Medulla oblongata (tissue), 1 donor: ENCODE data around the gene ZNF181.
"Not testable (repeated sequence)": the region's sequence is repeated elsewhere in the genome, so short reads cannot be mapped to it uniquely, and the experiment has no call there.

Experiments used
- DNase-seq: peaks from one replicate; pipeline ENCODE4 v3.0.0-alpha.2; 2015; ENCODE audit errors: extremely low spot score

Gene ZNF181

GRCh38 chr19:34733746-34734536 is at the start of gene ZNF181:
Gene ZNF181 (plus strand): TSS chr19:34734243. CDS start chr19:34735038, 795 bp downstream.
- DNase-seq, result peak; percentile 95

- DNase-seq, result not testable (repeated sequence)
These were observed 48.8 kb upstream of the ZNF181 start for GRCh38 chr19:34685266-34685665.

- no peak for DNase-seq
These were observed 47.6 kb upstream of the ZNF181 start for GRCh38 chr19:34686455-34686854.

- no peak for DNase-seq
These were observed 46.7 kb upstream of the ZNF181 start for GRCh38 chr19:34687348-34687747.

GRCh38 chr19:34688592-34688991 is 45.5 kb upstream of the ZNF181 start:
- no peak for DNase-seq

GRCh38 chr19:34690372-34690771 is 43.7 kb upstream of the ZNF181 start:
- DNase-seq, result no peak

GRCh38 chr19:34692549-34692948 is 41.5 kb upstream of the ZNF181 start:
- DNase-seq, result no peak

DNA sequence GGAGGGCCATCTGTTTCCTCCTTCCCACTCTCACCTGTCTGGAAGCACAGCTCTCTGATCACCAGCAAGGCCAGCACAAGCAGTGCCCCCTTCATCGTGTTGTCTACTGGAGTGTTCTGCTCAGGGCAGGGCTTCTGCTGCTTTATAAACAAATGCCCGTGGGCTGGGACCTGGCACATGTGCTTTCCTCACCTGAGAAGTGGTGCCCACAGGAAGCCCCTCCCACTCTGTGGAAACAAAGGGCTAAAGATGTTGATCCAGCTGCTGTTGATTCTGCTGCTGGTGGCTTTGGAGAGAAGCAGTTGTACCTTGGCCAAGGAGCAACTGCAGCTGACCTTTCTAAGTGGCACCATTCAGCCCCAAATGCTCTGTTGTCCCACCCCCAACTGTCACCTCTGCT is 26.4 kb upstream of the ZNF181 start:
- DNase-seq, result no peak

DNA sequence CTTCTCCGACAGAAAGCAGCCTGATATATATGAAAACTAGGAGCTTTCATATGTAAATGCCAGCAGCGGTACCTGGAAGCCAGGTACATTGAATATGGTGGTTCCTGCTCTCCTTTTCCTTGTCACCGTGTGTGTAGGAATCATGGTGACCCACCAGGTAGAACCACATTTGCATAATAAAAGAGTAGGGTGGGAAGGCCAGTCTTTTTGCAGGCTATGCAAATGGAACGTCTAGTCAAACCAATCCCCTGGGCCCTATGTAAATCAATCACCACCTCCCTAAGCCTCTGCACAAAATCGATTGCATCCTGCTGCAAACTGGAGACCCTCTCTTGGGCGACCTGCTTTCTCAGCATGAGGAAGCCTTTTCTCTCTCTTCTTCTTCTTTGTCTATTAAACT is 22.2 kb upstream of the ZNF181 start:
- DNase-seq, result no peak

- peak; percentile 90 for DNase-seq
These were observed 21.4 kb upstream of the ZNF181 start for GRCh38 chr19:34712395-34713261.

DNA sequence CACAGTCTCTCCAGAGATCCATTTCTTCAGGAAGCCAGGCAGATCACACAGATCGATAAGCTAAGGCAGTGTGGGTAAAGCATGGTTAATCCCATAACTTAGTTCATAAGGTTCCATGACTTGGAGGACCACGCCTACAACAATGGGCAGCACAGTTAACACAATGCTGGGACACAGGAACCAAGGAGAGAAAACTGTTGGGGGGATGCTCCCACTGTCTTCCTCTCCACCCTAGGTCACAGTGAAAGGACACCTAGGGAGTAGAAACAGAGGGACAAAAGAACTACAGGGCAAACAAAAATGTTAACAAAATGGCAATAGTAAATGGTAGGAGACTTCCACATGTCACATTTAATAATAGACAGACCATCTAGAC is 20.8 kb upstream of the ZNF181 start:
- no peak for DNase-seq

DNA sequence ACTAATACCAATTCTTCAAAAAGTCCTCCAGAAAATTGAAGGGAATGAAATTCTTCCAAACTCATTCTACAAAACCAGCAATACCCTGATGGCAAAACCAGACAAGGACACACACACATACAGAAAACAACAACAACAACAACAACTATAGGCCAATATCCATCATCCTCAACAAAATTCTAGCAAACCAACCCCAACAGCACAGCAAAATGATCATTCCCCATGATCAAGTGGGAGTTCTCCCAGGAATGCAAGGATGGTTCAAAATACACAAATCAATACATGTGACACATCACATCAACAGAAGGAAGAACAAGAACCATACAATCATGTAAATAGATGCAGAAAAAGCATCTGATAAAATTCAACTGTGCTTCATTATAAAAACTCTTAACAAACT is 18.7 kb upstream of the ZNF181 start:
- DNase-seq, result no peak

DNA sequence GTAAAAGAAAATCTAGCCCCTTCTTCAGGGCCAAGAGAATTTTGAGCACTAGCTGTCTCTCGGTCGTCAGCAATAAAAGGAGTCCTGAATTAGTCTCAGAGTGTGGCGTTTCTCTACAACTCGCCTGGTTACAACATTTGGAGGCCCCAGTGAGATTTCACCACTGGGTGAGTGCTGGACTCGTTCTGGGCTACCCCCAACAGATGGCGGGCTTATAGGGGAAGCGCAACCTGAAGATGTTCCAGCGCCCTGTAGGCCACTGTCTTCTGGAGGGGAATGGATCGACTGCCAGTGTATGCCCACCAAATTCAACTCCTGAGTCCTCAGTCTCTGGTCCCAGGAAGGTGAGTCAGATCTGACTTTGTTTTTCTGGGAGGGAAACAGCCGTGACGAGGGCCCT is 11.7 kb upstream of the ZNF181 start:
- no peak for DNase-seq

DNA sequence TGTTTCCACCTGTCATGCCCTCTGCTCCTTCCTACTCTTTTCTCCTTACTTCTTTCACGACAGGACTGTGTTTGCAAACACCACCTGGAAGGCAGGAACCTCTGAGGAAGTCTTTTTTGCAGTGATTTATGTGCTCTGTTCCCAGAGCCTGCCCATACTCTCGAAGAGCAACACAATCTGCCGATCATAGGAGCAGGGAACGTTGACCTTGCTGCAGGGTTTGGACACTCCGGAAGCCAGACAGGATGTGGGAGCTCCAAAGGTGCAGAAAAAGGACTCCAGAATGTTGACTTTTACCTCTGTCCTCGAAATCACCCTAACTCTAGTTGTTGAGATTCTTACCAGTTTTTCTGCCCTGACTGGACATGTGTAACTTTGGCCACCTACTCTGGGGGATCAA is 8.6 kb upstream of the ZNF181 start:
- DNase-seq, result no peak

DNA sequence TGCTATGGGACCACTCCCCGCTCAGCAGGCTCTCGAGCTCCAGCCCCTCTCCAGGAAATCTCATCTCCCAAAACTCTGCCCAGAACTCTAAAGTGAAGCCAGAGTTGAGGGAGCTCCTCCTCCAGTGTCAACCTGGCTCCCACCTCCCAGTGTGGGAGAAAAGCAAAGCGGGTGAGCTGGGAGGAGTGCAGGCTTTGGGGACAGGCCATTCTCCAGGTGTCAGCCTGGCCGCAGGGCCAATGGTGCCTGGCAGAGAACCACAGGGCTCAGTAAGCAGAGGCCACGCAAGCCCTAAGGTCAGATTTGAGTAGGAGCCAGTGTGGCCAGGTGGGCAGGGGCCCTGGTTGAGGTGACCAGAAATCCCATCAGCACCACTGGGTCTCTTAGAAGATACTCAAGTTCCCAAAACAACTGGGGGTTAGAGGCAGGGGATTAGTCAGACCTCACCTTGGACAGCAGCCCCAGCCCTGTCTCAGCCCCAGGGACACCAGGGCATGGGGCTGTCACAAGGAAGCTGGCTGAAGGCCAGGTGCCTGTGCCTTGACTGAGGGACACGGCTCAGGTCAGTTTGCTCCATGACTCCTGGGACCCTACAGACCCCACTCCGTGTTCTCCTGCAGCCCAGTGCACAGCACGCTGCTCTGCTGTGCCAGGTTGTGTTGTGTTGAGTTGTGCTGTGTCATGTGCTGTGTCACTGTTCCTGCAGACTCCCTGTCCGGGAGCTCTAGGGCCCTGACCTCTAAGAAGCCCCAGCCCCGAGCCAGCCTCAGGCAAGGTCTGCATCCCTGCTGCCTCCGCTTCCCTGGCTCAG is 2.8 kb upstream of the ZNF181 start:
- no peak for DNase-seq

DNA sequence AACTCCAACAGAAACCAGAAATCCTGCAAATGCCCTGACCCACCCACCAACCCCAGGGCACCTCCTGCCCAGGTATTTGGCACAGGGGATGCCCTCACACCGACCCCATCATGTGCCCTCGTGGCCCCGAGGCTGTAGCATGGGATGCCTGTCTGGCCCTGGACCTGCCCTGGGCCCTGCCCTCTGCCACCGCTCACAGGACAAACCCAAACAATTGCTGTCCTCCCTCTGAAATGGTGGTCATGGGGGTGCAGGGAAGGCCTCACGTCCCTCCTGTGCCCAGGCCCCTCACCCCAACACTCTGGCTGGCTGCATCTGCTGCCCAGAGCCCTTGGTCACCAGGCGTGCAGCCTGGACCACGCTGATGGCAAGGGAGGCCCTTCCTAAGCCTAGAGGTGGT is 2.1 kb upstream of the ZNF181 start:
- no peak for DNase-seq

DNA sequence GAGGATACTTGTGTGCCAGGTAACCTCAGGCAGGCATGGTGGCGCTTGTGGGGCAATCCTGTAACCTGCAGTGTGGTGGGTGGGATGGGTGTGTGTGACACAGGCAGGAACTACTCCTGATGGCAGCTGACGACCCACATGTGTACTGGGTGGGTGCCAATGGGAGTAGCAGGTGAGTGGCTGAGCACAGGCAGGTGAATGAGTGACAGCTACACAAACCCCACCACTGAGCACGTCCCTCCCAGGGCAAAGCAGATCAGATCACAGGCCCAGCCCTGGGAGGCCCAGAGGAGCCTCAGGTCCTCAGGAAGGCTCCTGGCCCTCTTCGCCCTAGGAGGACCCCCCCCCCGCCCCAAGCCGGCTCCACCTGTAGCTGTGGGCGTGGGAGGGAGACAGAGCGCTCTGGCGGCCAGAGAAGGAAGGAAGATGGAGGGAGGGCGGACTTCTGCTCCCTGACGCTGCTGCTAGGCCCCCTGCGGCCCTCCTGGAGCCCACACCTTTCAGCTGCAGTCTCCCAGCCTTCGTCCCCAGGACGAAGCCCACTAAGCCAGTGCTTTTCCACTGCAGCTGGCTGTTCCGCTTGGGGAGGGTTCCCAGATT is 1.3 kb upstream of the ZNF181 start:
- no peak for DNase-seq

- DNase-seq, result no peak
These were observed 737 bp upstream of the ZNF181 start for GRCh38 chr19:34733266-34733745.

DNA sequence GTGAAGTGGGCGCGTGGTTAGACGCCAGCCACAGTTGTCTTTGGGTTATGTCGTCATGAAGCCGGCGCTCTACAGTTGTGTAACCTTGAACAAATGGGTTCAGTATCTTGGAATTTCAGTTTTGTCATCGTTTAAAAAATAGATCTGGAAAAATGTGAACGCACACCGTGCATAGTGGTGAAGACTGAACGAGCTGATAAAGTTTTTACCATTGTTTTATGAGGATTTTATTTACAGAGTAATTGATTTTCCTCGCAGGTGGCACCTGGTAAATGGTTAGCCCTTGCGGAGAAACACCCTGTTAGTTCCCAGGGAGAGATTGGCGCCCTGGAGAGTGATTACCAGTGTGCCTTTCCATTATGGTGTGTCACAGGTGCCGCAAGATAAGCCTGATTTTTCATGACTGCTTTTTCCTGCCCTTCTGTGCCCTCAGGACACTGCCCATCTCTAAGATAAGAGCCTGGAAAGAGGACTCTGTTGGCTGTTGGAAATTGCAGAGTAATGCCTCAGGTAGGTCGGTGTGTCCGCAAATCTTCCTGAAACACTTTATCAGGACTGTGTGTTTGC is 577 bp downstream of the ZNF181 start:
- DNase-seq, result peak; percentile 2

DNA sequence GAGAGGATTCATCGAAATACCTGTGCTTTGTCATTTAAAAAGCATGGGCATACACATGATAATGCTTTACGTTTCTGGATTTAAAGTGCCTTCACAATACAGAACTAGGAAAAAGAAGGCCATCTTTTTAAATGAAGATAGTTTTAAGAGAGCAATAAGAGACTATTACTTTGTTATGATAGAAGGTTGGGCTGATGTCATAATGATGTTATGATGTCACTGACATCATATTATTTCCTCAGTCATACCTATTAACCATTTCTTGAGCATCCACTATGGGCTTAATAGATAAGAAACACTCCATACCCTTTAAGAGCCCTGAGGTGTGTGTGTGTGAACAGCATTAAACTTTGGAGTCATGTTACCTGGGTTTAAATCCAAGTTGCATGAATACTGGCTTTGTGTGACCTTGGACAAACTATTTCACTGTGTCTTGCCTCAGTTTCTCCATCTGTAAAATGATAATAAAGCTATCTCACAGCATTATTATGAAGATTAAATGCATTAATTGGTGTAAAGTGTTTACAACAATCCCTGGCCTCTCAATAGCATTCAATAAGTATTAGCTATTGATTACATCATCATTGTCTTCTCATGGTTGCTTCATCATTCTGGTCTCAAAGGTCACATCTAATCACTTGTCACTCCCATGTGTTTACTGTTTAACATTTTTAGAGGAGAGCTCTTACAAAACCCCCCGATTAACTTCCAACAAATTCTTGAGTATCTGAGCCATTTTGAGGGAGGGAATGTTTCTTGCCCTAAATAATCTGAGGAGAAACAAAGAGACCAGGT is 11.1 kb downstream of the ZNF181 start:
- DNase-seq, result no peak
